SK-N-SH treated with all-trans-retinoic acid at 6 μM for 48 hours (cell line): Measurements from ENCODE around the gene FTO.
A peak's percentile ranks its signal among the peaks of the same experiment; 100 is the strongest.

Experiments used
- ATAC-seq: fragments of 200-7000 bp; cut with Tn5 transposase; 3 replicates; pipeline ENCODE4 v1.9.1; 2020; ENCODE audit warnings: mild to moderate bottlenecking, moderate library complexity
- ARNTL ChIP-seq: fragments of 450-650 bp; formaldehyde crosslinking; IDR thresholded peaks from 2 replicates; pipeline ENCODE4 v1.5.0; 2020; ENCODE audit warnings: low read depth, mild to moderate bottlenecking, moderate library complexity, borderline replicate concordance
- BACH2 ChIP-seq: fragments of 250-450 bp; sonication (Bioruptor Pico); IDR thresholded peaks from 2 replicates; pipeline ENCODE4 v1.9.0; 2021; ENCODE audit warnings: mild to moderate bottlenecking, borderline replicate concordance
- CREB5 ChIP-seq: fragments of 250-450 bp; sonication (Bioruptor Pico); IDR thresholded peaks from 2 replicates; pipeline ENCODE4 v1.5.1; 2020; ENCODE audit warnings: low read depth, mild to moderate bottlenecking, moderate library complexity
- CSDC2 ChIP-seq: fragments of 250-450 bp; sonication (Bioruptor Pico); IDR thresholded peaks from 2 replicates; pipeline ENCODE4 v1.5.0; 2020; ENCODE audit warnings: mild to moderate bottlenecking, moderate library complexity
- CSRNP3 ChIP-seq: fragments of 250-450 bp; sonication (Bioruptor Pico); IDR thresholded peaks from 2 replicates; pipeline ENCODE4 v1.5.1; 2021; ENCODE audit warnings: mild to moderate bottlenecking, moderate library complexity
- ESRRG ChIP-seq: fragments of 250-450 bp; sonication (Bioruptor Pico); IDR thresholded peaks from 2 replicates; pipeline ENCODE4 v1.6.1; 2021; ENCODE audit warnings: mild to moderate bottlenecking
- GLIS3 ChIP-seq: fragments of 250-450 bp; sonication (Bioruptor Pico); IDR thresholded peaks from 2 replicates; pipeline ENCODE4 v1.5.0; 2020; ENCODE audit warnings: mild to moderate bottlenecking, moderate library complexity
- OSR1 ChIP-seq: fragments of 250-450 bp; sonication (Bioruptor Pico); IDR thresholded peaks from 2 replicates; pipeline ENCODE4 v1.8.0; 2022; ENCODE audit warnings: moderate library complexity, mild to moderate bottlenecking, inconsistent platforms
- PATZ1 ChIP-seq: fragments of 250-450 bp; sonication (Bioruptor Pico); IDR thresholded peaks from 2 replicates; pipeline ENCODE4 v1.8.0; 2020; ENCODE audit warnings: mild to moderate bottlenecking, moderate library complexity, borderline replicate concordance
- POU6F1 ChIP-seq: fragments of 250-450 bp; sonication (Bioruptor Pico); IDR thresholded peaks from 2 replicates; pipeline ENCODE4 v1.8.0; 2021; ENCODE audit warnings: low read depth, mild to moderate bottlenecking, moderate library complexity, borderline replicate concordance
- PPARA ChIP-seq: fragments of 250-450 bp; sonication (Bioruptor Pico); IDR thresholded peaks from 2 replicates; pipeline ENCODE4 v1.5.0; 2020; ENCODE audit warnings: mild to moderate bottlenecking, borderline replicate concordance
- RARB ChIP-seq: fragments of 250-450 bp; sonication (Bioruptor Pico); IDR thresholded peaks from 2 replicates; pipeline ENCODE4 v1.8.0; 2021; ENCODE audit warnings: mild to moderate bottlenecking, moderate library complexity
- SNAI2 ChIP-seq: fragments of 250-450 bp; sonication (Bioruptor Pico); IDR thresholded peaks from 2 replicates; pipeline ENCODE4 v1.5.0; 2020; ENCODE audit warnings: mild to moderate bottlenecking, moderate library complexity
- TCF4 ChIP-seq: fragments of 250-450 bp; sonication (Bioruptor Pico); IDR thresholded peaks from 2 replicates; pipeline ENCODE4 v1.8.0; 2021; ENCODE audit warnings: mild to moderate bottlenecking, moderate library complexity, borderline replicate concordance
- TSHZ2 ChIP-seq: fragments of 250-450 bp; sonication (Bioruptor Pico); IDR thresholded peaks from 2 replicates; pipeline ENCODE4 v1.5.0; 2020; ENCODE audit warnings: mild to moderate bottlenecking, moderate library complexity
- ZC3H10 ChIP-seq: fragments of 250-450 bp; sonication (Bioruptor Pico); IDR thresholded peaks from 2 replicates; pipeline ENCODE4 v1.5.1; 2021; ENCODE audit warnings: mild to moderate bottlenecking, moderate library complexity
- ZFP3 ChIP-seq: fragments of 250-450 bp; sonication (Bioruptor Pico); IDR thresholded peaks from 2 replicates; pipeline ENCODE4 v1.5.0; 2020; ENCODE audit warnings: mild to moderate bottlenecking, moderate library complexity
- ZFP30 ChIP-seq: fragments of 450-650 bp; formaldehyde crosslinking; IDR thresholded peaks from 2 replicates; pipeline ENCODE4 v1.5.0; 2022; ENCODE audit warnings: mild to moderate bottlenecking, moderate library complexity
- ZNF565 ChIP-seq: fragments of 450-650 bp; formaldehyde crosslinking; conservative IDR thresholded peaks from 2 replicates; pipeline ENCODE4 v1.5.0; 2020; ENCODE audit warnings: low read depth, mild to moderate bottlenecking, moderate library complexity
- ZNF70 ChIP-seq: fragments of 450-650 bp; formaldehyde crosslinking; IDR thresholded peaks from 2 replicates; pipeline ENCODE4 v1.5.0; 2020; ENCODE audit warnings: mild to moderate bottlenecking, moderate library complexity
- ZNF8 ChIP-seq: fragments of 450-650 bp; formaldehyde crosslinking; IDR thresholded peaks from 2 replicates; pipeline ENCODE4 v1.5.0; 2020; ENCODE audit warnings: mild to moderate bottlenecking, moderate library complexity

Gene FTO

GRCh38 chr16:53960954-53961616 lies 257.1 kb downstream of the FTO start:
- peak; percentile 31; the same call in 2 of the 3 replicates for ATAC-seq
- TF ChIP-seq CSDC2 (CRISPR knock-in tag) (no peak), ZNF8 (CRISPR knock-in tag) (no peak), PPARA (CRISPR knock-in tag) (no peak), TSHZ2 (CRISPR knock-in tag) (no peak), ZFP3 (CRISPR knock-in tag) (no peak), ZFP30 (CRISPR knock-in tag) (no peak), BACH2 (no peak), GLIS3 (CRISPR knock-in tag) (no peak), SNAI2 (CRISPR knock-in tag) (no peak), PATZ1 (CRISPR knock-in tag) (no peak), ESRRG (CRISPR knock-in tag) (no peak), POU6F1 (CRISPR knock-in tag) (no peak), CSRNP3 (no peak), RARB (CRISPR knock-in tag) (no peak), ZNF565 (CRISPR knock-in tag) (no peak), TCF4 (CRISPR knock-in tag) (no peak), CREB5 (no peak), ZC3H10 (CRISPR knock-in tag) (no peak), ARNTL (CRISPR knock-in tag) (no peak)

GRCh38 chr16:53962041-53962440 lies 258.1 kb downstream of the FTO start:
- no peak for ATAC-seq
- TF ChIP-seq ESRRG (CRISPR knock-in tag) = no peak
- TF ChIP-seq GLIS3 (CRISPR knock-in tag) = no peak
- no peak for TF ChIP-seq CSDC2 (CRISPR knock-in tag)
- no peak for TF ChIP-seq ZFP30 (CRISPR knock-in tag)
- TF ChIP-seq ZNF8 (CRISPR knock-in tag) = no peak
- TF ChIP-seq TCF4 (CRISPR knock-in tag) = no peak
- no peak for TF ChIP-seq ZNF70 (CRISPR knock-in tag)
- no peak for TF ChIP-seq OSR1 (CRISPR knock-in tag)
- TF ChIP-seq PATZ1 (CRISPR knock-in tag) = no peak
- no peak for TF ChIP-seq ZFP3 (CRISPR knock-in tag)
- TF ChIP-seq ARNTL (CRISPR knock-in tag) = no peak
- TF ChIP-seq CSRNP3 = no peak
